Karpas-422 (cell line): ENCODE results near the gene ADCY4. TPM values are rescaled to one million over a fixed set of nuclear protein-coding genes. Genes with fewer than 3 reads are reported as not detected.

Source experiments
- DNase-seq: peaks from one replicate; pipeline ENCODE4 v3.0.0-alpha.2; 2015
- H2AFZ ChIP-seq: fragments of 200-600 bp; sonication (generic); 2 replicates; pipeline ENCODE4 v1.6.1; 2014; ENCODE audit warnings: antibody characterized with exemption, low read length, mixed read lengths
- H3K27ac ChIP-seq: fragments of 200-600 bp; sonication (generic); 2 replicates; pipeline ENCODE4 v1.5.1; 2014; ENCODE audit warnings: mild to moderate bottlenecking, low read length, moderate library complexity
- H3K27me3 ChIP-seq: fragments of 200-600 bp; sonication (generic); 2 replicates; pipeline ENCODE4 v1.6.1; 2014; ENCODE audit warnings: low read length, mixed read lengths
- H3K36me3 ChIP-seq: fragments of 200-600 bp; sonication (generic); 2 replicates; pipeline ENCODE4 v1.6.1; 2014; ENCODE audit warnings: low read length, mixed read lengths; ENCODE audit not compliant: insufficient read depth
- H3K4me1 ChIP-seq: fragments of 200-600 bp; sonication (generic); 2 replicates; pipeline ENCODE4 v1.6.1; 2014; ENCODE audit warnings: mild to moderate bottlenecking, low read length, mixed read lengths
- H3K4me2 ChIP-seq: fragments of 200-600 bp; sonication (generic); 2 replicates; pipeline ENCODE4 v1.6.1; 2014; ENCODE audit warnings: low read length, low read depth, mild to moderate bottlenecking; ENCODE audit not compliant: poor library complexity, severe bottlenecking
- H3K4me3 ChIP-seq: fragments of 200-600 bp; sonication (generic); 2 replicates; pipeline ENCODE4 v1.5.1; 2014; ENCODE audit warnings: mild to moderate bottlenecking, antibody characterized with exemption, low read length, mixed read lengths
- H3K79me2 ChIP-seq: fragments of 200-600 bp; sonication (generic); 2 replicates; pipeline ENCODE4 v1.6.1; 2014; ENCODE audit warnings: mild to moderate bottlenecking, low read length, mixed read lengths
- H3K9ac ChIP-seq: fragments of 200-600 bp; sonication (generic); 2 replicates; pipeline ENCODE4 v1.6.0; 2014; ENCODE audit warnings: low read length
- H3K9me2 ChIP-seq: fragments of 200-600 bp; sonication (generic), shearing (Covaris generic); replicated peaks from 2 replicates; pipeline ENCODE4 v1.6.0; 2014; ENCODE audit warnings: mild to moderate bottlenecking, low read length, moderate library complexity; ENCODE audit not compliant: insufficient read depth
- H3K9me3 ChIP-seq: fragments of 300-700, 200-600 bp; sonication (generic); 2 replicates; pipeline ENCODE4 v1.6.1; 2014; ENCODE audit warnings: low read length, mixed read lengths
- H4K20me1 ChIP-seq: fragments of 200-600 bp; sonication (generic); 2 replicates; pipeline ENCODE4 v1.6.1; 2014; ENCODE audit warnings: mild to moderate bottlenecking, antibody characterized with exemption, low read length, low read depth; ENCODE audit not compliant: insufficient read depth
- total RNA-seq: library from RNA; depleted of rRNA; stranded (reverse); fragments of >200 nt; shearing (Covaris generic); gene quantifications from 2 replicates; pipeline ENCODE4 v1.2.3, GENCODE V29; 2014; ENCODE audit warnings: low replicate concordance; rRNA removed

Gene ADCY4
- total RNA-seq: 0.07 and 0.69 TPM in 2 replicates

DNA sequence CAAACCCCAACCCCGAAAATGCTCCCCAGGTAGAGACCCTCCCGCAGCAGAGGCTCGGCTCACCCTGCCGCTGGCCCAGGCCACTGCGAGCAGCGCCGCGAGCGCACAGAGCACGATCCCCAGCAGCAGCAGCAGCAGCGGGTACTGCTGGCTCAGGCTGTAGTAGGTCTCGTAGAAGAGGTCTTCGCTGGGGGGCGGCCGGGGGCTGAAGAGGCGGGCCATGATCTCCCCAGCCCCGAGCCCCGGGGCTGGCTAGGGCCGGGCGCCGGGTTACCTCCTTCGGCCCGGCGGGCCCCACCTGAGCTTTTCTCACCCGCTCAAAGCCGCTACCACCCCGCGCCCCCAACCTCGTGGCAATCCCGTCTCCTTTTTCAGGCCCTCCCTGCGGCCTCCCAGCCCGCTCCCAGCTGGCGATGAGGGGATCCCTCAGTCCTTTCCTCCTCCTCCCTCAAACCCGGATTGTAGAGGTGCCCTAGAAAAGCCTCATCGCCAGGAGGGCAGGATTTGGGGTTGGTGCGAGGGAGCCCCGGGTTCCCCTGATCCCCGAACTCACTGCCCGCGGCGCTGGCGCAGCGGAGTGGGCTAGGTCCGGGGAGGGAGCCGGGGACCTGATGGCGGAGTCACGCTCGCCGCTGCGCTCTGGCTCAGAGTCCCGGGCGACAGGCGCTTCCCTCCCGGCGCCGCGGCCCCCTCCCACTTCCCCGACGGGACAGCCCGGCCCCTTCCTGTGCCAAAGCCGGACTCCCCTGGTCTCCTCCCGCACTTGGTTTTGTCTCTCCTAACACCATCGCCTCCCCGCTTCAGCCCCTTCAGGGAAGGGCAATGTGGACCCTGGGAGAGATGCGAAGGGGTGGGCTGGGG lies at the start of gene ADCY4:
Gene ADCY4 (minus strand): TSS at position 641 of the 861 bp plus-strand sequence. CDS start 419 bp downstream, at position 222.
- no peaks in the 10 kb centered on the region for H3K79me2 ChIP-seq
- no peaks in the 10 kb centered on the region for H3K27me3 ChIP-seq
- peak within 1 kb of the TSS; percentile 16; the same call in 1 of the 2 replicates for H3K4me3 ChIP-seq
- peak within 1 kb of the TSS; percentile 40; the same call in 1 of the 2 replicates for H3K9ac ChIP-seq
- no peaks in the 10 kb centered on the region for H4K20me1 ChIP-seq
- H3K4me2 ChIP-seq: peak within 1 kb of the TSS; percentile 54
- no peak within 1 kb of the TSS; the same call in 1 of the 2 replicates for H2AFZ ChIP-seq
- no peaks in the 10 kb centered on the region for H3K36me3 ChIP-seq
- H3K4me1 ChIP-seq: peaks cover 24% of the 10 kb centered on the region
- H3K9me3 ChIP-seq: no peaks in the 10 kb centered on the region
- no peak for DNase-seq
- H3K9me2 ChIP-seq: no peaks in the 10 kb centered on the region
- H3K27ac ChIP-seq: no peak within 1 kb of the TSS

DNA sequence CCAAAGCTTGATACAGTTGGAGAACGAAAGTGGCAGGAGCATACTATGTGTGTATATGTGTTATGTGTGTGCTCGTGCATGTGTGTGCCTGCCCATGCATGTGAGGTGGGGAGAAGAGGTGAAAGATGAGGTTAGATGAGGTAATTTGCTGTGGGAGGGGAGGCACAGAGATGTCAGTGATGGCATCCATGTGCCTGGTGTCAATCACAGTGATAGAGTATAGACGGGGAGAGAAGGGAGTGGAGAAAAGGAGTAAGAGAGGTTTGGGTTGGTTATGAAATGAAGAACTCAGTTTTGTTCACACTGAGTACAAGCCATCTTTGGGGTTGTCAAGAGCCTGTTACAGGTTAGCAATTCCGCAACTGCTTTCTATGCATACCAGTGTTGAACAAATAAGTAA lies 49.3 kb upstream of the ADCY4 start:
- no peaks in the 10 kb centered on the region for H3K79me2 ChIP-seq
- H3K36me3 ChIP-seq: no peaks in the 10 kb centered on the region
- H3K4me1 ChIP-seq: no peaks in the 10 kb centered on the region

DNA sequence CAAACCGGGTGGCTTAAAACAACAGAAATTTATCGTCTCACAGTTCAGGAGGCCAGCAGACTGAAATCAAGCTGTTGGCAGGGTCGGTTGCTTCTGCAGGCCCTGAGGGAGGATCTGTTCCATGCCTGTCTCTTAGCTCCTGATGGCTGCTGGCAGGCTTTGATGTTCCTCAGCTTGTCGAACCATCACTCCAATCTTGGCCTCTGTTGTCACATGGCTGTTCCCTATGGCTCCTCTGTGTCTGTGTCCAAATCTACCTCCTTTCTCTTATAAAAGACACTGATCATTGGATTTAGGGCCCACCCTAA lies 47.1 kb upstream of the ADCY4 start:
- no peak overlapping the region for H3K4me2 ChIP-seq
- no peak overlapping the region for H2AFZ ChIP-seq
- H3K9me2 ChIP-seq: no peaks in the 10 kb centered on the region
- no peaks in the 10 kb centered on the region for H3K4me1 ChIP-seq
- no peak overlapping the region for H3K27ac ChIP-seq
- DNase-seq: no peak
- H4K20me1 ChIP-seq: no peaks in the 10 kb centered on the region
- H3K9me3 ChIP-seq: no peaks in the 10 kb centered on the region
- H3K4me3 ChIP-seq: no peak overlapping the region
- H3K9ac ChIP-seq: no peak overlapping the region
- no peaks in the 10 kb centered on the region for H3K36me3 ChIP-seq
- H3K79me2 ChIP-seq: no peaks in the 10 kb centered on the region
- no peaks in the 10 kb centered on the region for H3K27me3 ChIP-seq

More for the DNA sequence above, 49.3 kb upstream of the ADCY4 start:
- Histone ChIP-seq H3K27ac (no peak overlapping the region), H3K4me3 (no peak overlapping the region), H2AFZ (no peak overlapping the region), H3K9ac (no peak overlapping the region), H3K9me3 (no peaks in the 10 kb centered on the region), H3K9me2 (no peaks in the 10 kb centered on the region), H3K27me3 (no peaks in the 10 kb centered on the region), H4K20me1 (no peaks in the 10 kb centered on the region), H3K4me2 (no peak overlapping the region)
- DNase-seq: no peak

DNA sequence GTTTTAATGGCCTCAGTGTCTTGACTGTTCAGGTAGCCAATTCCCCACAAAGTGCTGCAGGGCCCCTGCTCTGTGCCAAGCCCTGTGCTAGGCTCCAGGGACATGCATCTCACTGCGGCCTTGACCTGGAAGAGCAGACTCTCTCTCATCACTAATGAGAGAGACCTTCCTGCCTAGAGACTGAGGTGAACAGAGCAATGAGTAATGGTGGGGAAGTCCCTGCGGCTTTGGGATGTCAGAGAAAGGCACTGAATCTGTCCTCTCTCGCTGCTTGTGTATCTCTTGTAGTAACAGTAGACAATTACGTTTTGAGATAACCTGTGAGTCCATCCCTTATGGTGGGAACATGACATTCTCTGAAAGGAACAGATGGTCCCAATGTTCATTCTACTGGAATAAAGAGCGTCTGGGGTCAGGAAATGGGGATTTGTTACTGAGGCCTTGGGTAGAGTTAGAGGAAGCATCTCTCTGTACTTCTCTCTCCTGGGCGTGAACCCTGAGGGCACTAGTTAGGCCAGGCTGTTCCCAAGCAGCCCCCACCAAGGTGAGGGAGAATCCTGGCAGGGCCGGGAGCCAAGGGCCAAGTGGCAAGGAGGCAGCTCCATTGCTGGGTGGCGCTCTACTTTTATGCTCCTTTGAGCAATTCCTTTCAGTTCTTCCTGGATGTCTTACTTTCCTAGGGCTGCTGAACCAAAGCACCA lies 46.6 kb upstream of the ADCY4 start:
- H3K79me2 ChIP-seq: no peaks in the 10 kb centered on the region
- no peak for DNase-seq
- H3K27ac ChIP-seq: no peak overlapping the region
- no peaks in the 10 kb centered on the region for H3K36me3 ChIP-seq
- no peak overlapping the region for H3K4me2 ChIP-seq
- no peaks in the 10 kb centered on the region for H3K9me3 ChIP-seq
- no peaks in the 10 kb centered on the region for H3K27me3 ChIP-seq
- H4K20me1 ChIP-seq: no peaks in the 10 kb centered on the region
- H3K4me1 ChIP-seq: no peaks in the 10 kb centered on the region
- H2AFZ ChIP-seq: no peak overlapping the region
- H3K9me2 ChIP-seq: no peaks in the 10 kb centered on the region
- no peak overlapping the region for H3K9ac ChIP-seq
- H3K4me3 ChIP-seq: no peak overlapping the region

DNA sequence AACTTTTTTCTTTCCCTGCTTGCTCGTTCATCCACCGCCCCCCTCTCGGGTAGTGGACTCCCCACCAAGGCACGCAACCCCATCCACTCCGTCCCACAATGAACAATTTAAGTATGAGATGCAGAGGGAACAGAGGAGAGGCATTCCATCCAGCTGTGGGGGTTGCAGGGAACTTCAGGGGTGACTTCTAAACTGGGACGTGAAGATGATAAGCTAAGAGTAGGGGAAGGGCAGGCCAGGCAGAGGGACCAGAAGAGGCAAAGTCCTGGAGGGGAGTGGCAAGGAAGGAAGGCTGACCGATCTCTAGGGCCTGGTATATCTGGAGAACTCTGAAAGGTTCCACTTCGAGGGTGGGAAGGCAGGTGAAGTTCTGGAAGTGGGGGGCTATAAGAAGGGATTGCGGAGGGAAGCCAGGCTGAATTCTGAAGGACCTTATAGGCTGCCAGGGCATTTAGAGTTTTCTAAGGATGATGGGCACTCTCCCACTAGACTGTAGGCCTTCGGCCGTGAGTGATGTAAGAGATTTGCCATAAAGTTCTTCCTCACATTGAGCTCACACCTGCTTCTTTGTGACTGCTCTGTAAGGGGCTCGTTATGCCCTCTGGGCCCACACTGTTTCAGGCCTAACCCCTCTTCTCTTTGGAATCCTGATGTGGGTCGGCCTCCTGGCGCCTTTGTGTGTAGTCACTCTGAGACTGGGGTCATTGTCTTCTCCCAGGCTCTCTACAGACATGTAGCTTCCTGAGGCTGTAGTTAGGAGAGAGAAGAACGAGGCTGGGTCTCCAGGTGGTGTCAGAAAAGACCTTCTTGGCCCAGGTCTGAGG lies 45.2 kb upstream of the ADCY4 start:
- no peaks in the 10 kb centered on the region for H3K36me3 ChIP-seq
- H3K79me2 ChIP-seq: no peaks in the 10 kb centered on the region
- H3K9me2 ChIP-seq: no peaks in the 10 kb centered on the region
- no peak overlapping the region for H3K4me2 ChIP-seq
- no peak overlapping the region for H3K27ac ChIP-seq
- no peaks in the 10 kb centered on the region for H4K20me1 ChIP-seq
- H3K4me3 ChIP-seq: no peak overlapping the region
- H3K9me3 ChIP-seq: no peaks in the 10 kb centered on the region
- no peaks in the 10 kb centered on the region for H3K27me3 ChIP-seq
- no peak for DNase-seq
- no peaks in the 10 kb centered on the region for H3K4me1 ChIP-seq
- no peak overlapping the region for H2AFZ ChIP-seq
- H3K9ac ChIP-seq: no peak overlapping the region

DNA sequence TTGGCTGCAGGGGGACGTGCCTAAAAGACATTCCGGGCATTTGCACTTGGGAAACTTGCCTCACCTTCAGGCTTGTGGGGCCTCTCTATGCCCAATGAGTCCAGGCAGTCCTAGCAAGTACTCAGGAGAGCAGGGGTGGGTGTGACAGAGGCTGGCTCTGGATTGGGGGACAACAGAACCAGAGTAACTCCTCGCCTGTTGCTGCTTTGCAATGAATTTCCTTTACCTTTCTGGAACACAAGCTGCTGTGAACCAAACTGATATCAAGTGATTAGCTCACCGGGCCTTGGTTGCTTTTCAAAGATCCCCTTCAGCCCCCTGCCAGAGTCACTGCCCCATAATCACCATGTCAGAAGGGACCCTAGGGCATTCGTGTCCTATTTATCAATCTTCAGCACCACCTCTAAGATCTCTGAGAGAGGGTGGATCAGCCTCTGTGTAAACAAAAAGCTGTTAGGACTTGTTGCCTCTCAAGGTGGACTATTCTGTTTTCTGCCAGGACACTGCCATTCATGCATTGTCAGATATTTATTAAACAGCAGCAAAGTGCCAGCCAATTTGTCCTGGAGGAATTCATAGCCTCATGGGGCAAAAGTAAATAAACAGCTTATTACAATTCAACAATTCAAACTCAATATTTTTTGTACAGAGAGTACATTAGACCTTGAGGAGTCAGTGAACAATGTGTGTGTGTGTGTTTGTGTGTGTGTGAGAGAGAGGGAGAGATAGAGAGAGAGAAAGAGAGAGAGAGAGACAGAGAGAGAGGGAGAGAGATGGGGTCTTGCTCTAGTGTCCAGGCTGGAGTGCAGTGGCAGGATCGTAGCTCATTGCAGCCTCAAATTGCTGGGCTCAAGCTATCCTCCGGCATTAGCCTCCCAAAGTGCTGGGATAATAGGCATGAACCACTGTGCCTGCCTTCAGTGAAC lies 44.4 kb upstream of the ADCY4 start:
- Histone ChIP-seq H3K9me3 (no peaks in the 10 kb centered on the region), H3K27ac (no peak overlapping the region), H3K79me2 (no peaks in the 10 kb centered on the region), H3K9me2 (no peaks in the 10 kb centered on the region), H3K9ac (no peak overlapping the region), H4K20me1 (no peaks in the 10 kb centered on the region), H3K4me2 (no peak overlapping the region), H2AFZ (no peak overlapping the region), H3K27me3 (no peaks in the 10 kb centered on the region), H3K4me3 (no peak overlapping the region), H3K4me1 (no peaks in the 10 kb centered on the region), H3K36me3 (no peaks in the 10 kb centered on the region)
- DNase-seq: no peak

DNA sequence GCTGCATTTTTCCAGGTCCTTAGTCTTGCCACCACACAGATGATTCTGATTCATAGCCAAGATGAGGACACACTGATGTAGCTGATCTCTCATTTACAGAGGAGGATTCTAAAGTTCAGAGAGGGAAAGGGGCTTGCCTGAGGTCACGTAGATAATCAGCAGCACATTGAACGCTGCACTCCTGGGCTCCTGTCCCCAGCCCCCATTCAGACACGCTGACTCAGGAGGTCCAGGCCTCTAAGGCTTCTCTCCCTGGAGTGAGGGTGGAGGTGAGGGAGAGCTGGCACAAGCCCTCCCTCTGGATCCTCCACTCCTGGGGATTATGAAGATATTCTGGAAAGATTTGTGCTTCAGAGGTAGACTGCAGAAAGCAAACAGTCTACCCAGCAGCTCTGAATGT lies 43.5 kb upstream of the ADCY4 start:
- no peaks in the 10 kb centered on the region for H4K20me1 ChIP-seq
- H3K4me2 ChIP-seq: no peak overlapping the region
- H3K79me2 ChIP-seq: no peaks in the 10 kb centered on the region
- H3K9ac ChIP-seq: no peak overlapping the region
- no peak for DNase-seq
- no peaks in the 10 kb centered on the region for H3K27me3 ChIP-seq
- no peak overlapping the region for H2AFZ ChIP-seq
- no peak overlapping the region for H3K27ac ChIP-seq
- H3K9me2 ChIP-seq: no peaks in the 10 kb centered on the region
- no peaks in the 10 kb centered on the region for H3K36me3 ChIP-seq
- no peaks in the 10 kb centered on the region for H3K4me1 ChIP-seq
- H3K9me3 ChIP-seq: no peaks in the 10 kb centered on the region
- H3K4me3 ChIP-seq: no peak overlapping the region
